Measurements from ENCODE around the gene LMAN1L.

LMAN1L gene

GRCh38 chr15:74768099-74768770, 44.4 kb upstream of the LMAN1L start:
- H3K4me2 ChIP-seq (ENCODE audit: low read depth, low read length) = peak overlapping the region; percentile 43; the same call in 1 of the 2 replicates
- no peaks in the 10 kb centered on the region for H3K36me3 ChIP-seq (replicated peaks; ENCODE audit: insufficient read depth, low read length)
- no peak overlapping the region for H3K9ac ChIP-seq (ENCODE audit: low read length)
- H2AFZ ChIP-seq (ENCODE audit: low read length) = 0 out of 2 replicates have a peak overlapping the region, but pooled peaks have one; percentile 28
- DNase-seq = no peak
- no peaks in the 10 kb centered on the region for H3K9me3 ChIP-seq (replicated peaks; ENCODE audit: insufficient read depth, low read length)
- H3K9me2 ChIP-seq (replicated peaks; ENCODE audit: insufficient read depth, low read length) = no peaks in the 10 kb centered on the region
- no peaks in the 10 kb centered on the region for H4K20me1 ChIP-seq (ENCODE audit: insufficient read depth, low read length)
- peaks cover 2% of the 10 kb centered on the region; the same call in 1 of the 2 replicates for H3F3A ChIP-seq (ENCODE audit: insufficient read depth, low read length)
- TF ChIP-seq EZH2 (optimal IDR thresholded peaks at IDR 0.05; ENCODE audit: low read depth, low read length) = no peak
- TF ChIP-seq CTCF (IDR thresholded peaks at IDR 0.05; ENCODE audit: low read length) = no peak
- TF ChIP-seq EZH2phosphoT487 (IDR thresholded peaks at IDR 0.05; ENCODE audit: low read length) = no peak
- no peak overlapping the region for H3K4me3 ChIP-seq (ENCODE audit: low read length)
- H3K4me1 ChIP-seq (ENCODE audit: low read length) = peaks cover 17% of the 10 kb centered on the region
- no peak overlapping the region for H3K27ac ChIP-seq (ENCODE audit: low read length)
- no peaks in the 10 kb centered on the region for H3K79me2 ChIP-seq (ENCODE audit: low read length)
- no peaks in the 10 kb centered on the region for H3K27me3 ChIP-seq (replicated peaks; ENCODE audit: insufficient read depth, low read length)

GRCh38 chr15:74768771-74769342, 43.8 kb upstream of the LMAN1L start:
- DNase-seq = peak; percentile 47
- Histone ChIP-seq H3K27me3 (replicated peaks; ENCODE audit: insufficient read depth, low read length) (no peaks in the 10 kb centered on the region), H3K4me3 (ENCODE audit: low read length) (no peak overlapping the region), H3K9me2 (replicated peaks; ENCODE audit: insufficient read depth, low read length) (no peaks in the 10 kb centered on the region), H3F3A (ENCODE audit: insufficient read depth, low read length) (peaks cover 8% of the 10 kb centered on the region), H3K4me1 (ENCODE audit: low read length) (peaks cover 23% of the 10 kb centered on the region), H3K27ac (ENCODE audit: low read length) (no peak overlapping the region), H2AFZ (ENCODE audit: low read length) (peak overlapping the region; percentile 28; the same call in 1 of the 2 replicates), H3K9me3 (replicated peaks; ENCODE audit: insufficient read depth, low read length) (no peaks in the 10 kb centered on the region), H3K36me3 (replicated peaks; ENCODE audit: insufficient read depth, low read length) (no peaks in the 10 kb centered on the region), H3K9ac (ENCODE audit: low read length) (no peak overlapping the region), H3K79me2 (ENCODE audit: low read length) (no peaks in the 10 kb centered on the region), H3K4me2 (ENCODE audit: low read depth, low read length) (peak overlapping the region; percentile 43; the same call in 1 of the 2 replicates), H4K20me1 (ENCODE audit: insufficient read depth, low read length) (no peaks in the 10 kb centered on the region)
- TF ChIP-seq EZH2phosphoT487 (IDR thresholded peaks at IDR 0.05; ENCODE audit: low read length) (no peak), EZH2 (optimal IDR thresholded peaks at IDR 0.05; ENCODE audit: low read depth, low read length) (no peak), CTCF (IDR thresholded peaks at IDR 0.05; ENCODE audit: low read length) (peak; percentile 87)

- Histone ChIP-seq H4K20me1 (ENCODE audit: insufficient read depth, low read length) (no peaks in the 10 kb centered on the region), H3K79me2 (ENCODE audit: low read length) (no peaks in the 10 kb centered on the region), H2AFZ (ENCODE audit: low read length) (no peak overlapping the region), H3F3A (ENCODE audit: insufficient read depth, low read length) (peaks cover 14% of the 10 kb centered on the region), H3K4me1 (ENCODE audit: low read length) (peaks cover 30% of the 10 kb centered on the region), H3K27me3 (replicated peaks; ENCODE audit: insufficient read depth, low read length) (no peaks in the 10 kb centered on the region), H3K4me3 (ENCODE audit: low read length) (no peak overlapping the region), H3K4me2 (ENCODE audit: low read depth, low read length) (no peak overlapping the region), H3K9me2 (replicated peaks; ENCODE audit: insufficient read depth, low read length) (no peaks in the 10 kb centered on the region), H3K36me3 (replicated peaks; ENCODE audit: insufficient read depth, low read length) (no peaks in the 10 kb centered on the region), H3K27ac (ENCODE audit: low read length) (no peak overlapping the region), H3K9ac (ENCODE audit: low read length) (no peak overlapping the region), H3K9me3 (replicated peaks; ENCODE audit: insufficient read depth, low read length) (no peaks in the 10 kb centered on the region)
- TF ChIP-seq EZH2 (optimal IDR thresholded peaks at IDR 0.05; ENCODE audit: low read depth, low read length) (no peak), EZH2phosphoT487 (IDR thresholded peaks at IDR 0.05; ENCODE audit: low read length) (no peak), CTCF (IDR thresholded peaks at IDR 0.05; ENCODE audit: low read length) (no peak)
- no peak for DNase-seq
These were observed 43.1 kb upstream of the LMAN1L start for GRCh38 chr15:74769463-74770025.
